D721Med (cell line): ENCODE data around the gene PSMC3IP.
A peak's percentile ranks its signal among the peaks of the same experiment; 100 is the strongest.

Experiments used
- DNase-seq: peaks from one replicate; pipeline ENCODE4 v3.0.0; 2011; ENCODE audit warnings: low spot score; ENCODE audit not compliant: insufficient read length
- FAIRE-seq: peaks from 2 replicates; lab custom pipeline; 2011; peaks lifted over from hg19 to GRCh38; lab: Jason Lieb, UNC
- TF ChIP-seq, protein P1 (sequence below): IDR thresholded peaks from 2 replicates; pipeline ENCODE4 v1.5.1; 2012; ENCODE audit warnings: mild to moderate bottlenecking, control low read depth; ENCODE audit not compliant: insufficient read depth; ENCODE audit errors: missing control alignments

PSMC3IP gene

DNA sequence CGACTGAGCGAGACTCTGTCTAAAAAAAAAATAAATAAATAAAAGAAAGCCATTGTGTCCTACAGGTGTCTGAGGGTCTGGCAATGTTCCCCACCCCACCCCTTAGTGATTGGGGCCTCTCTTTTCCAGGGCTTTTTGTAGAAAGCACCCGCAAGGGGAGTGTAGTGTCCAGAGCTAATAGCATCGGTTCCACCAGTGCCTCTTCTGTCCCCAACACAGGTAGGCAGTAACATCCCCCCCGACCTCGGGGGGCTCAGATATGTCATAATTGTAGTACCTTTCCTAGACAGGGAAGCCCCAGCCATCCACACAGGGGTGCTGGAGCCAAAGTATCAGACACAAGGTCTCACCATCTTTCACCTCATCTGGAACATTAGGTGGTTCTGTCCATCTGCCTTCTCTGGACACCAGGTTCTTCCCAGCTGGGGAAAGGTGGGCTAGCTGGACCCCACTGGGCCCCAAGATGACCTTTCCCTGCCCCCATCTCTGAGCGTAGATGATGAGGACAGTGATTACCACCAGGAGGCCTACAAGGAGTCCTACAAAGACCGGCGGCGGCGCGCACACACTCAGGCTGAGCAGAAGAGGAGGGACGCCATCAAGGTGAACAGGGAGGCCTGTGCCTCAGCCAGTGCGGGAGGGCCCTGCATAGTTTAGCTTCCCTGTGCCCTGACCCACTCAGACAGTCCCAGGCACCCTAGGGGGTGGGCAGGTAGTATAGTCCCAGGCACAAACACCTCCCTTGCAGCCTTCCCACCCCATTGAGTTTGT, 9.0 kb downstream of the PSMC3IP start:
- no peak for FAIRE-seq
- TF ChIP-seq, protein P1, sequence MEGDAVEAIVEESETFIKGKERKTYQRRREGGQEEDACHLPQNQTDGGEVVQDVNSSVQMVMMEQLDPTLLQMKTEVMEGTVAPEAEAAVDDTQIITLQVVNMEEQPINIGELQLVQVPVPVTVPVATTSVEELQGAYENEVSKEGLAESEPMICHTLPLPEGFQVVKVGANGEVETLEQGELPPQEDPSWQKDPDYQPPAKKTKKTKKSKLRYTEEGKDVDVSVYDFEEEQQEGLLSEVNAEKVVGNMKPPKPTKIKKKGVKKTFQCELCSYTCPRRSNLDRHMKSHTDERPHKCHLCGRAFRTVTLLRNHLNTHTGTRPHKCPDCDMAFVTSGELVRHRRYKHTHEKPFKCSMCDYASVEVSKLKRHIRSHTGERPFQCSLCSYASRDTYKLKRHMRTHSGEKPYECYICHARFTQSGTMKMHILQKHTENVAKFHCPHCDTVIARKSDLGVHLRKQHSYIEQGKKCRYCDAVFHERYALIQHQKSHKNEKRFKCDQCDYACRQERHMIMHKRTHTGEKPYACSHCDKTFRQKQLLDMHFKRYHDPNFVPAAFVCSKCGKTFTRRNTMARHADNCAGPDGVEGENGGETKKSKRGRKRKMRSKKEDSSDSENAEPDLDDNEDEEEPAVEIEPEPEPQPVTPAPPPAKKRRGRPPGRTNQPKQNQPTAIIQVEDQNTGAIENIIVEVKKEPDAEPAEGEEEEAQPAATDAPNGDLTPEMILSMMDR: no peak
- DNase-seq: no peak

DNA sequence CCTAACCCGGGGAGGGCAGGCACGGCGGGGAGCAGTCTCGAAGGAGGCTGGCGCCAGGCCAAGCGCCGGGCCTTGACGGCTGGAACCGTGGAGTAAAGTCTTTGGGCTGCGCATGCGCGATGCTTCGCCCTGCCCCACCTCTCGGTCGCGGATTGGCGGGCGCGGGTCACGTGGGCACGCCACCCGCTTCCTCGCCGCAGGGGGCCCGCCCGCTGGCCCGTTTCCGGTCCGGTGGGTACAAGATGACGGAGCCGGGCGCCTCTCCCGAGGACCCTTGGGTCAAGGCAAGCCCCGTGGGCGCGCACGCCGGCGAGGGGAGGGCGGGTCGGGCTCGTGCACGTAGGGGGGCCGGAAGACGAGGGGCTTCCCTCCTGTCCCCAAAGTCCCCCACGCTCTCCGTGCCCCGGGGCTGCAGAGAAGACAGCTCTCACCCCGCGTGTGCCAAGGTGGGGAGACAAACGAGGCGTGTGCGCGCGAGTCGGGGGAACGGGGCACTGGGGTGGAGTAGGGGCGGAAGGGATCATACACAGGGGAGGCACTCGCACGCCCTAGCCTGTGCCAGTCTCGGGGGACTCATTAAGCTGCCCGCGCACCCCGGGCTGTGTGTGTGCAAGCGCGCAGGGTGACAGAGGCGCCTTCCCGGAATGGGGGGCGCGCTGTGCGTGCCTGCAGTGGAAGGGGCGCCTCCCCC, 10.5 kb downstream of the PSMC3IP start, which contains the start of gene MLX:
MLX (plus strand) TSS at position 218 of the 691 bp plus-strand sequence; CDS start at position 243, 25 bp downstream.
- DNase-seq: peak; percentile 100
- FAIRE-seq: no peak
- TF ChIP-seq, protein P1: no peak

DNA sequence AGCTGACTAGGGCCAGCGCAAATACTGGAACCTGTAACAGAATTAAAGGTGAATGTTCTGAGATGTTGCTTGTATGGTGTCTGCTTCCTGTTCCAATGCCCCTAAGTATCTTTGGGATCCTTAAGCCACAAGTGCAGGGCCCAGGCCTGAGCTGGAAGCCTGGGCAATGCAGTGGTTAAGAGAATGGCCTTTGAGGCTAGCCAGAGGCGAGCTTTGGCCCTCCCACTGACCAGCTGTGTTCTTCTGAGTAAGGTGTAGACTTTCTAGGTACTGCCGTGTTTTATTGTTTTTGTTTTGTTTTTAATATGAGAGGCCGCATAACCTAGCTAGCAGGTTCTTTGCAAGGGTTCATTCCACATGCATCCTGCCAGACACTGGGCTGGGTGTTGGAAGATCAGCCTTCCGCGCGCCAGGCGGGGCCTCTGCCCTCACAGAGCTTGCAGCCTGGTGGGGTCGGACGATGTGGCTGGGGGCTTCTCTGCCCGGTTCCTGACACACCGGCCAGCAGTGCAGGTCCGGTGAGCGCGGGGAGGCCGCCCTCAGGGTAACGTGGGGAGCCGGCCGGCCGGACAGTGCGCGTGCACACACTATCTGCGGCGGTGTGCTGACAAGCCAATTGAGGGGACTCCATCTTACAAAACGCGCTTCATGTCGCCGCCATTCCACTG, 11.2 kb downstream of the PSMC3IP start:
- DNase-seq: no peak
- no peak for FAIRE-seq
- TF ChIP-seq, protein P1: no peak

DNA sequence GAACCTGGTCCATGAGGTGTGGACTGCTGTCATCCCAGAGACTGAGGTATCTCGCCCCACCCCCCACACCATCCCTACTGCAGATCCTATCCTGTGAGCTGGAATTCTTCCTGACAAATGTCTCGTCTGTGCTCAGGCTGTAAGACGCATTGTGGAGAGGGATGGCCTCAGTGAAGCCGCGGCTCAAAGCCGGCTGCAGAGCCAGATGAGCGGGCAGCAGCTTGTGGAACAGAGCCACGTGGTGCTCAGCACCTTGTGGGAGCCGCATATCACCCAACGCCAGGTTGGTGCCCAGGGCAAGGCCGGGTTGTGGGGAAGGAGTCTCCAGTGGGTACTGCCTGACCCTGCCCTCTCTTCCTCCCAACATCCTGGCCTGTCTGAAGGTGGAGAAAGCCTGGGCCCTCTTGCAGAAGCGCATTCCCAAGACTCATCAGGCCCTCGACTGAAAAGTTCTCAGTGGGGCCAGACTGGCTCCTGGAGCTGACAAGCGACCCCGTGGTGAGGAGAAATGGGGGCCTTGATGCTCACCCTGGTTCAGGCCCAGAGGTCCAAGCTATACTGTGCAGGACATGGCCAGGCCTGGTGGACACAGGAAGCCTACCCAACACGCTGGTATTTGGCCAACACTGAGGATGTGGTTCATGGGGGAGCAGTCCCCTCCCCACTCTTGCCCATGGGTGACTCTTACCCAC, 11.9 kb downstream of the PSMC3IP start:
- FAIRE-seq (no peak), DNase-seq (no peak)

DNA sequence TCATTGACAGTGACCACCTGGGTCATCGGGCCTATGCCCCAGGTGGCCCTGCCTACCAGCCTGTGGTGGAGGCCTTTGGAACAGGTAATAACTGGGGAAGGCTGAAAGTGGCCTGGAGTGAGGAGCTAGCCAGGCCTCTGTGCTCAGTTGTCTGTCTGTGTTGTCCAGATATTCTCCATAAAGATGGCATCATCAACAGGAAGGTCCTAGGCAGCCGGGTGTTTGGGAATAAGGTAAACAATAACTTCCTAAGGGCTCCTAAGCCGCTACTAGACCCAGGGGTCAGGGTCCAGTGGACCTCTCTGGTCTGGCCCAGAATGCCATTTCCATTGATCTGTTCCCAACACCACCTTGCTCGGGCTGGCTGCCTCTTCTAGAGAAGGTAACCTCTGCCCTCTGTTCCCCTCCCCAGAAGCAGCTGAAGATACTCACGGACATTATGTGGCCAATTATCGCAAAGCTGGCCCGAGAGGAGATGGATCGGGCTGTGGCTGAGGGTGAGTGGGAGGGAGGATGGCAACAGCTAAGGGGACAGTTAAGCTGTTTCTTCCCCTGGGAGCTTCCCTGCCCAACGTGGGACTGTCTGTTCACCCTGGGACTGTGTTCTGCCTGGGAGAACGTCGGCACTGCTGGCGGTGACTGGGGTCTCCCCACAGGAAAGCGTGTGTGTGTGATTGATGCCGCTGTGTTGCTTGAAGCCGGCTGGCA, 12.6 kb downstream of the PSMC3IP start:
- DNase-seq (no peak), FAIRE-seq (no peak)
- TF ChIP-seq, protein P1: no peak

More for the DNA sequence above, 11.9 kb downstream of the PSMC3IP start:
- TF ChIP-seq, protein P1: no peak

DNA sequence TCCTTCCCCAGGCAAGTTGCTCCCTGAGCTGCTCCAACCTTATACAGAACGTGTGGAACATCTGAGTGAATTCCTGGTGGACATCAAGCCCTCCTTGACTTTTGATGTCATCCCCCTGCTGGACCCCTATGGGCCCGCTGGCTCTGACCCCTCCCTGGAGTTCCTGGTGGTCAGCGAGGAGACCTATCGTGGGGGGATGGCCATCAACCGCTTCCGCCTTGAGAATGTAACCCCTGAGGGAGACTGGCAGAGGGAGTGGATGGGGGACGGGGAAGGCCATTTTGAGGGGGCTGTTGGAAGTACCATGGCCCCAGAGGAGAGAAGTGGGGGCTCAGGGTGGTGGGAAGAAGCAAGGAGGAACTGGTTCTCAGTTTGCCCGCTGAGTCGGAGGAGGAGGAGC, 13.6 kb downstream of the PSMC3IP start:
- TF ChIP-seq, protein P1: no peak
- DNase-seq: no peak
- no peak for FAIRE-seq
